Hepatocyte (in vitro differentiated cells): ENCODE results near the gene CALML3. TPM values are rescaled to one million over a fixed set of nuclear protein-coding genes. Genes with fewer than 3 reads are reported as not detected.

Experiments used
- DNase-seq: peaks from one replicate; pipeline ENCODE4 v3.0.0-alpha.2; 2016; ENCODE audit warnings: low spot score
- H2AFZ ChIP-seq: fragments of 200-600 bp; sonication (generic); 2 replicates; pipeline ENCODE4 v1.6.0; 2016; ENCODE audit warnings: antibody characterized with exemption, mild to moderate bottlenecking
- H3K27ac ChIP-seq: fragments of 200-600 bp; sonication (generic); 2 replicates; pipeline ENCODE4 v1.5.1; 2016; ENCODE audit warnings: mild to moderate bottlenecking
- H3K27me3 ChIP-seq: fragments of 200-600 bp; sonication (generic); 2 replicates; pipeline ENCODE4 v1.6.1; 2016
- H3K36me3 ChIP-seq: fragments of 200-600 bp; sonication (generic); replicated peaks from 2 replicates; pipeline ENCODE4 v1.5.1; 2016; ENCODE audit warnings: low read depth; ENCODE audit not compliant: insufficient read depth
- H3K4me1 ChIP-seq: fragments of 200-600 bp; sonication (generic); 2 replicates; pipeline ENCODE4 v1.5.1; 2016; ENCODE audit warnings: mild to moderate bottlenecking, moderate library complexity; ENCODE audit not compliant: insufficient read depth
- H3K4me2 ChIP-seq: fragments of 200-600 bp; sonication (generic); 2 replicates; pipeline ENCODE4 v1.6.0; 2016
- H3K4me3 ChIP-seq: fragments of 200-600 bp; sonication (generic); 2 replicates; pipeline ENCODE4 v1.5.1; 2016; ENCODE audit warnings: mild to moderate bottlenecking
- H3K79me2 ChIP-seq: fragments of 200-600 bp; sonication (generic); 2 replicates; pipeline ENCODE4 v1.6.0; 2017; ENCODE audit warnings: mild to moderate bottlenecking
- H3K9me2 ChIP-seq: fragments of 200-600 bp; sonication (generic); replicated peaks from 2 replicates; pipeline ENCODE4 v1.6.0; 2017; ENCODE audit warnings: mild to moderate bottlenecking; ENCODE audit not compliant: insufficient read depth
- H3K9me3 ChIP-seq: fragments of 200-600 bp; sonication (generic); 2 replicates; pipeline ENCODE4 v1.5.1; 2016; ENCODE audit warnings: low read depth, mild to moderate bottlenecking
- H4K20me1 ChIP-seq: fragments of 200-600 bp; sonication (generic); 2 replicates; pipeline ENCODE4 v1.6.0; 2016; ENCODE audit warnings: mild to moderate bottlenecking; ENCODE audit not compliant: insufficient read depth, poor library complexity, severe bottlenecking
- EZH2 ChIP-seq: fragments of 200-600 bp; sonication (generic); IDR thresholded peaks from 2 replicates; pipeline ENCODE4 v1.6.1; 2016; ENCODE audit warnings: antibody characterized with exemption, mild to moderate bottlenecking, borderline replicate concordance
- EZH2phosphoT487 ChIP-seq: fragments of 200-600 bp; sonication (generic); IDR thresholded peaks from one replicate; pipeline ENCODE4 v1.6.1; 2018; ENCODE audit warnings: antibody characterized with exemption, mild to moderate bottlenecking, low read depth, moderate library complexity; ENCODE audit not compliant: unreplicated experiment, severe bottlenecking
- WGBS: methylation state at CpG from one replicate; pipeline ENCODE4 v1.1.6; 2016; ENCODE audit warnings: low lambda C conversion rate; ENCODE audit errors: missing lambda C conversion rate; 5-methylcytosine and 5-hydroxymethylcytosine counted together
- polyA plus RNA-seq: library from polyadenylated mRNA; unstranded; fragments of >200 nt; fragmentation: Nextera tagmentation; extraction: Ambion mirVana; gene quantifications from 2 replicates; pipeline ENCODE4 v1.2.1, GENCODE V29; 2016
- total RNA-seq: library from RNA; depleted of rRNA; stranded (reverse); fragments of >200 nt; gene quantifications from 2 replicates; pipeline ENCODE4 v1.2.3, GENCODE V29; 2014
- TF ChIP-seq, protein P1 (sequence below): fragments of 200-600 bp; sonication (generic); IDR thresholded peaks from 2 replicates; pipeline ENCODE4 v1.5.1; 2016; ENCODE audit warnings: antibody characterized with exemption, mild to moderate bottlenecking; ENCODE audit not compliant: poor library complexity

CALML3 gene
- total and polyA plus RNA-seq, 2 experiments from 2014 or later: not detected

- no peaks in the 10 kb centered on the region for H3K9me2 ChIP-seq
- H3K4me3 ChIP-seq: no peak overlapping the region
- H2AFZ ChIP-seq: no peak overlapping the region
- DNase-seq: peak; percentile 53
- H3K36me3 ChIP-seq: no peaks in the 10 kb centered on the region
- H3K79me2 ChIP-seq: no peaks in the 10 kb centered on the region
- no peak overlapping the region for H3K4me2 ChIP-seq
- 74% methylated on average over 23 of the region's 23 CpGs for WGBS
- TF ChIP-seq EZH2 (no peak), EZH2phosphoT487 (no peak)
- TF ChIP-seq, protein P1, sequence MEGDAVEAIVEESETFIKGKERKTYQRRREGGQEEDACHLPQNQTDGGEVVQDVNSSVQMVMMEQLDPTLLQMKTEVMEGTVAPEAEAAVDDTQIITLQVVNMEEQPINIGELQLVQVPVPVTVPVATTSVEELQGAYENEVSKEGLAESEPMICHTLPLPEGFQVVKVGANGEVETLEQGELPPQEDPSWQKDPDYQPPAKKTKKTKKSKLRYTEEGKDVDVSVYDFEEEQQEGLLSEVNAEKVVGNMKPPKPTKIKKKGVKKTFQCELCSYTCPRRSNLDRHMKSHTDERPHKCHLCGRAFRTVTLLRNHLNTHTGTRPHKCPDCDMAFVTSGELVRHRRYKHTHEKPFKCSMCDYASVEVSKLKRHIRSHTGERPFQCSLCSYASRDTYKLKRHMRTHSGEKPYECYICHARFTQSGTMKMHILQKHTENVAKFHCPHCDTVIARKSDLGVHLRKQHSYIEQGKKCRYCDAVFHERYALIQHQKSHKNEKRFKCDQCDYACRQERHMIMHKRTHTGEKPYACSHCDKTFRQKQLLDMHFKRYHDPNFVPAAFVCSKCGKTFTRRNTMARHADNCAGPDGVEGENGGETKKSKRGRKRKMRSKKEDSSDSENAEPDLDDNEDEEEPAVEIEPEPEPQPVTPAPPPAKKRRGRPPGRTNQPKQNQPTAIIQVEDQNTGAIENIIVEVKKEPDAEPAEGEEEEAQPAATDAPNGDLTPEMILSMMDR: no peak
- no peaks in the 10 kb centered on the region for H3K9me3 ChIP-seq
- peaks cover 45% of the 10 kb centered on the region for H3K4me1 ChIP-seq
- H4K20me1 ChIP-seq: no peaks in the 10 kb centered on the region
- H3K27ac ChIP-seq: peak overlapping the region; percentile 100
- no peaks in the 10 kb centered on the region for H3K27me3 ChIP-seq
Measured at GRCh38 chr10:5545778-5546710, 21.3 kb downstream of the CALML3 start.

DNA sequence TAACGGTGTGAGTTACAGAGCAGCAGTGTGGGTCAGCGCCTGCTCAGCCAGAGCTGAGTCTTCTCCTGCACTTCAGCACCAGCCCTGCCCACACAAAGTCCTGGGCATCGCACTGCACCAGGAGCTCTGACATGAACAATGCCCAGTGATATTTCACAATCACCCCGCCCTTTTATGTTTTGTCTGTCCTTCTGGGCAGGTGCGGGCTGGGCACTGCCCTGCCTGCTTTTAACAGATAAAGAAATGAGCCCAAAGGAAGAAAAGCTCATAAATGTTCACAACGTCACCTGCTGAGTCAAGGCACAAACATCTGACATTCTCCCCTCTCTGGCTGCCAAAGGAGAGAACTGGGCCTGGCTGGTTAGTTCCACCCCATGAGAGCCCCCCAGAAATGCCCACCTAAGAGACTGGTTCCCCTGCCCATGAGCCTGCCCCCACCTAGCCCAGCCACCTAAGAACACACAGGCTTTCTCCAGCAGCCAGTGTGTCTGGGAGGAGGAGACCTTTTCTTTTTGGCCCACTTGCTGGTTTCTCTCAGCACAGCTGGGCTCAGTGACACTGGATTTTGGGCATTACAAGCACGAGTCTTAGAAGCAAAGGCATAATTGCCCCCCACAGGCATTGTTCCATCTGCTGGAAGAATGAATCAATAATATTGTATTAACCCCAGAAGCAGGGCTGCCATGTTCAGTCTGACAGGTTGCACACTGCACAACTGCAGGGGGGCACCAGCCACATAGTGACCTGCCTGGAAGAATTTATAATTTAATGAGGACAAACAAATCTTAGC lies 22.3 kb downstream of the CALML3 start:
- H4K20me1 ChIP-seq: no peaks in the 10 kb centered on the region
- H3K4me3 ChIP-seq: no peak overlapping the region
- peak; percentile 55 for DNase-seq
- H3K9me3 ChIP-seq: no peaks in the 10 kb centered on the region
- H3K27me3 ChIP-seq: no peaks in the 10 kb centered on the region
- H3K27ac ChIP-seq: peak overlapping the region; percentile 100
- no peak for TF ChIP-seq EZH2phosphoT487
- TF ChIP-seq, protein P1: no peak
- TF ChIP-seq EZH2: no peak
- 70% methylated on average over 7 of the region's 7 CpGs for whole genome bisulfite sequencing
- H3K9me2 ChIP-seq: no peaks in the 10 kb centered on the region
- no peaks in the 10 kb centered on the region for H3K79me2 ChIP-seq
- H3K36me3 ChIP-seq: no peaks in the 10 kb centered on the region
- peaks cover 45% of the 10 kb centered on the region for H3K4me1 ChIP-seq
- H2AFZ ChIP-seq: no peak overlapping the region
- H3K4me2 ChIP-seq: peak overlapping the region; percentile 55

- TF ChIP-seq EZH2 (no peak), EZH2phosphoT487 (no peak)
- TF ChIP-seq, protein P1: no peak
- H3K27me3 ChIP-seq: no peaks in the 10 kb centered on the region
- no peak overlapping the region for H2AFZ ChIP-seq
- H3K36me3 ChIP-seq: no peaks in the 10 kb centered on the region
- H3K4me2 ChIP-seq: peak overlapping the region; percentile 55
- no peaks in the 10 kb centered on the region for H3K9me2 ChIP-seq
- H3K4me3 ChIP-seq: no peak overlapping the region
- 51% methylated on average over 4 of the region's 4 CpGs for WGBS
- no peaks in the 10 kb centered on the region for H3K79me2 ChIP-seq
- no peak for DNase-seq
- H3K27ac ChIP-seq: peak overlapping the region; percentile 100
- no peaks in the 10 kb centered on the region for H4K20me1 ChIP-seq
- H3K4me1 ChIP-seq: peaks cover 48% of the 10 kb centered on the region
- no peaks in the 10 kb centered on the region for H3K9me3 ChIP-seq
Measured at GRCh38 chr10:5547681-5547930, 22.8 kb downstream of the CALML3 start.
